Osteoblast (primary cell): Measurements from ENCODE around the gene HPS3. TPM values are rescaled to one million over a fixed set of nuclear protein-coding genes. Genes with fewer than 3 reads are reported as not detected.

Experiments used
- DNase-seq: peaks from one replicate; pipeline ENCODE4 v3.0.0; 2011; ENCODE audit warnings: low spot score, mixed read lengths; ENCODE audit not compliant: insufficient read length; ENCODE audit errors: missing footprints
- H2AFZ ChIP-seq: 2 replicates; pipeline ENCODE4 v1.6.0; 2011; ENCODE audit warnings: mild to moderate bottlenecking, low read length
- H3K27ac ChIP-seq: 2 replicates; pipeline ENCODE4 v1.5.1; 2011; ENCODE audit warnings: mild to moderate bottlenecking, low read depth, low read length, moderate library complexity
- H3K27me3 ChIP-seq: 2 replicates; pipeline ENCODE4 v1.6.0; 2012; ENCODE audit warnings: mild to moderate bottlenecking, control low read depth, inconsistent platforms, low read length, moderate library complexity; ENCODE audit not compliant: insufficient read depth
- H3K36me3 ChIP-seq: 2 replicates; pipeline ENCODE4 v1.5.1; 2011; ENCODE audit warnings: mild to moderate bottlenecking, low read length, control low read depth, moderate library complexity; ENCODE audit not compliant: insufficient read depth
- H3K4me1 ChIP-seq: 2 replicates; pipeline ENCODE4 v1.5.1; 2011; ENCODE audit warnings: mild to moderate bottlenecking, low read length, control low read depth, moderate library complexity; ENCODE audit not compliant: insufficient read depth
- H3K4me2 ChIP-seq: 2 replicates; pipeline ENCODE4 v1.6.0; 2011; ENCODE audit warnings: mild to moderate bottlenecking, low read length; ENCODE audit not compliant: insufficient read depth
- H3K4me3 ChIP-seq: fragments of 200-600 bp; sonication (generic); 3 replicates; pipeline ENCODE4 v1.5.1; 2012; ENCODE audit warnings: mild to moderate bottlenecking, low read length, inconsistent platforms; ENCODE audit not compliant: insufficient read depth
- H3K79me2 ChIP-seq: 2 replicates; pipeline ENCODE4 v1.6.0; 2012; ENCODE audit warnings: mild to moderate bottlenecking, low read length, control low read depth, inconsistent platforms; ENCODE audit not compliant: insufficient read depth
- H3K9me3 ChIP-seq: 2 replicates; pipeline ENCODE4 v1.5.1; 2011; ENCODE audit warnings: low read depth, low read length, control low read depth
- H4K20me1 ChIP-seq: 2 replicates; pipeline ENCODE4 v1.6.0; 2012; ENCODE audit warnings: mild to moderate bottlenecking, low read length, control low read depth; ENCODE audit not compliant: insufficient read depth
- total RNA-seq: library from RNA; depleted of rRNA; stranded (reverse); fragments of >200 nt; gene quantifications from 2 replicates; pipeline ENCODE4 v1.2.3, GENCODE V29; 2012
- TF ChIP-seq, protein P1 (sequence below): IDR thresholded peaks from 2 replicates; pipeline ENCODE4 v1.5.1; 2011; ENCODE audit warnings: mild to moderate bottlenecking, low read depth, low read length, moderate library complexity; ENCODE audit errors: extremely low read depth

Gene HPS3
- total RNA-seq, 1 donor = 38.4 TPM

DNA sequence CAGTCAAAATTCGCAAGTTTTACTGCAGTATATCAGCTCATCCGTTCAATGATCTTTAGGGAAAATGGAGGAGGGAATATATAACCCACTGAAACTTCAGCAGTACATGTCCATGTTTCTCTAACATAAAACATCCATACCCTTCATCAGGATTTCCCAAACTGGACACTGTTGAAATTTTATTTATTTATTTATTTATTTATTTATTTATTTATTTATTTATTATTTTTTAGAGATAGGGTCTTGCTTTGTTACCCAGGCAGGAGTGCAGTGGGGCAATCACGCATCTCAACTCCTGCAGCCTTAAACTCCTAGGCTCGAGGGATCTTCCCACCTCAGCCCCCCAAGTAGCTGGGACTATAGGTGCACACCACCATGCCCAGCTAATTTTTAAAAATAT, 28.3 kb upstream of the HPS3 start:
- TF ChIP-seq, protein P1, sequence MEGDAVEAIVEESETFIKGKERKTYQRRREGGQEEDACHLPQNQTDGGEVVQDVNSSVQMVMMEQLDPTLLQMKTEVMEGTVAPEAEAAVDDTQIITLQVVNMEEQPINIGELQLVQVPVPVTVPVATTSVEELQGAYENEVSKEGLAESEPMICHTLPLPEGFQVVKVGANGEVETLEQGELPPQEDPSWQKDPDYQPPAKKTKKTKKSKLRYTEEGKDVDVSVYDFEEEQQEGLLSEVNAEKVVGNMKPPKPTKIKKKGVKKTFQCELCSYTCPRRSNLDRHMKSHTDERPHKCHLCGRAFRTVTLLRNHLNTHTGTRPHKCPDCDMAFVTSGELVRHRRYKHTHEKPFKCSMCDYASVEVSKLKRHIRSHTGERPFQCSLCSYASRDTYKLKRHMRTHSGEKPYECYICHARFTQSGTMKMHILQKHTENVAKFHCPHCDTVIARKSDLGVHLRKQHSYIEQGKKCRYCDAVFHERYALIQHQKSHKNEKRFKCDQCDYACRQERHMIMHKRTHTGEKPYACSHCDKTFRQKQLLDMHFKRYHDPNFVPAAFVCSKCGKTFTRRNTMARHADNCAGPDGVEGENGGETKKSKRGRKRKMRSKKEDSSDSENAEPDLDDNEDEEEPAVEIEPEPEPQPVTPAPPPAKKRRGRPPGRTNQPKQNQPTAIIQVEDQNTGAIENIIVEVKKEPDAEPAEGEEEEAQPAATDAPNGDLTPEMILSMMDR = no peak
- H3K4me2 ChIP-seq = no peak overlapping the region
- no peak overlapping the region for H3K27ac ChIP-seq
- peaks cover 6% of the 10 kb centered on the region for H3K4me1 ChIP-seq
- H3K36me3 ChIP-seq = no peaks in the 10 kb centered on the region
- H3K4me3 ChIP-seq = no peak overlapping the region
- no peaks in the 10 kb centered on the region for H3K27me3 ChIP-seq
- H3K79me2 ChIP-seq = no peaks in the 10 kb centered on the region
- no peak overlapping the region for H2AFZ ChIP-seq
- no peaks in the 10 kb centered on the region for H4K20me1 ChIP-seq
- H3K9me3 ChIP-seq = no peaks in the 10 kb centered on the region
- no peak for DNase-seq

DNA sequence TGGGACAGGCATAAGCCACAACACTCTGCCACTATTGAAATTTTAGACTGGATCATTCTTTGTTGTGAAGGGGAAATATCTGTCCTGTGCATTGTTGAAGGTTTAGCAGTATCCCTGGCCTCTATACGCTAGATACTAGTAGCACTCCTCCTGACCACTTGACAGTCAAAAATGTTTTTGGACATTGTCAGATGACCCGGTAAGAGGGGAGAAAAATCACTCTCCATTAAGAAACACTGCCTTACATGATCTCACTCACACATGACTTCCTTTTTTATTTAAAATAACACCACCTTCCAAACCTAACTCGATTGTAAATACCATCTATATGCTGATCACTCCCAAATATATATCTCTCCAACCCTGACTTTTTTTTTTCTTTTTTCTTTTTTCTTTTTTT, 27.8 kb upstream of the HPS3 start:
- Histone ChIP-seq H4K20me1 (no peaks in the 10 kb centered on the region), H3K79me2 (no peaks in the 10 kb centered on the region), H3K9me3 (no peaks in the 10 kb centered on the region), H3K27me3 (no peaks in the 10 kb centered on the region), H2AFZ (no peak overlapping the region), H3K36me3 (no peaks in the 10 kb centered on the region), H3K4me3 (no peak overlapping the region), H3K4me1 (peaks cover 6% of the 10 kb centered on the region), H3K27ac (no peak overlapping the region), H3K4me2 (no peak overlapping the region)
- no peak for DNase-seq
- TF ChIP-seq, protein P1 = no peak

DNA sequence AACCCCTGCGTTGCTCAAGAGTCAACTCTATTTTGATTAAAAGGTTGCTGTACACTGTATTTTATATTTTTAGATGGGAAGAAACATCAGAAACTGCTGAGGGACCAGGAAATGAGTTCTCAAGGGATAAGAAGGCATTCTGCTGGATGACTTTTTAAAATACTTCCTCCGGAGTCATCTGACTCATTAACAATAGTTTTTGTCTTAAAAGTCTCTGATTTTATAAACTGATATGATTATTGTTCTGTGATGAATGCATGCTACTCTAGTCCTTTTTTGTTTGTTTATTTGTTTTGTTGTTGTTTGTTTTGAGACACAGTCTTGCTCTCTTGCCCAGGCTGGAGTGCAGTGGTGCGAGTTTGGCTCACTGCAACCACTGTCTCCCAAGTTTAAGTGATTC, 25.0 kb upstream of the HPS3 start:
- peak overlapping the region; percentile 30 for H3K4me2 ChIP-seq

DNA sequence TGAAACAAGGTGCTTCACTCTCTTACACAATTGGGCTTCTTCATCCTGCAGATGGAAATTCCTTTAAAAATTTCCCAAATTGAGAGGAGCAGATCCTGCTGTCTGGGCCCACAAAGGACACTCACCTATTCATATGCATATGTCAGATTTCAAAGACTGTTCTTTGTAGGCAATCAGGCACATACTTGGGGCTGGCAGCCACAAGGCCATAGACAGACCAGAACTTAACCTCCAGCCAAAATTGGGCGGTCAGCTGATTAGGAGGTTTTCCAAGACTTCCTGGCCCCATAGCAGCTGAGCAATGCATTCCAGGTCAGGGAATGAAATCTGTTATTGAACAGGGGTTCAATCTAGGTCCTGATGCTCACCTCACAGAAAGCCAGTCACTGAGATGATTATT, 15.0 kb upstream of the HPS3 start:
- H3K4me3 ChIP-seq = no peak overlapping the region
- no peaks in the 10 kb centered on the region for H3K4me1 ChIP-seq
- H3K9me3 ChIP-seq = no peaks in the 10 kb centered on the region
- H3K27me3 ChIP-seq = no peaks in the 10 kb centered on the region
- no peaks in the 10 kb centered on the region for H4K20me1 ChIP-seq
- no peaks in the 10 kb centered on the region for H3K79me2 ChIP-seq
- DNase-seq = peak; percentile 31
- H3K36me3 ChIP-seq = no peaks in the 10 kb centered on the region
- no peak overlapping the region for H3K27ac ChIP-seq
- peak overlapping the region; percentile 13 for H2AFZ ChIP-seq
- H3K4me2 ChIP-seq = no peak overlapping the region
- TF ChIP-seq, protein P1 = no peak

More for the DNA sequence above, 25.0 kb upstream of the HPS3 start:
- H3K79me2 ChIP-seq = no peaks in the 10 kb centered on the region
- peak overlapping the region; percentile 45 for H2AFZ ChIP-seq
- H3K27me3 ChIP-seq = no peaks in the 10 kb centered on the region
- H3K27ac ChIP-seq = no peak overlapping the region
- no peak overlapping the region for H3K4me3 ChIP-seq
- TF ChIP-seq, protein P1 = no peak
- peak; percentile 64 for DNase-seq
- H3K36me3 ChIP-seq = no peaks in the 10 kb centered on the region
- H4K20me1 ChIP-seq = no peaks in the 10 kb centered on the region
- H3K4me1 ChIP-seq = peaks cover 6% of the 10 kb centered on the region
- no peaks in the 10 kb centered on the region for H3K9me3 ChIP-seq
